ENCODE results near the gene TMEM255B.

Gene TMEM255B

DNA sequence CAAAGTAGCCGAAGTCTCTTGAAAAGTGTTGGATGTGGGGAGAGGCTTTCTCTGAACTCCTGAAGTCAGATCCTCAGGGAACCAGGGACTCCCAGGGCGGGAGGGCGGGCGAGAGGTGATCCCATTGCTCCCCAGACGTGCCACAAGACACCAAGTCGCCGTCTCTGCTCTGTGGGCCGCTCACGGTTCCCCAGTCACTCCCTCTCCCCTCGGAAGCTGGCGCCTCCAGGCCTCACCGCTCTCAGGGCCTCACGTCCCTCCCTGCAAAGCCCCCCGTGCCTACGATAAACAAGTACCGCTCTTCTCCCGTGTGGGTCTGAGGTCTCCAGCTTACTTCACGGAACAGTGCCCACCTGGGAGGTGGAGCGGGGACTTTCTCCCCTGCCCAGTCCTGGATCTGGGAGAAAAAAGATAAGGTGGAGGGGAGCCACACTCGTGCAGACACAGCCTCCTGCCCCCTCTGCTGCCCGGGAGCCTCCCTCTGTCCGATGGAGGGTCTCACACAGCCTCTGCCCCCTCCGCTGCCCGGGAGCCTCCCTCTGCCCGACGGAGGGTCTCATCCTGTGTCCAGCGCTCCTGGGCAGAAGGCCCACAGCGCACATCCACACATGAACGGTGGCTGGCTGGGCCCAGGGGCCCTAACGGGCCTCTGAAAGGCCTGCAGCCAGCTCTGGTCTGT lies 54.2 kb downstream of the TMEM255B start:
- TF ChIP-seq, protein P1, sequence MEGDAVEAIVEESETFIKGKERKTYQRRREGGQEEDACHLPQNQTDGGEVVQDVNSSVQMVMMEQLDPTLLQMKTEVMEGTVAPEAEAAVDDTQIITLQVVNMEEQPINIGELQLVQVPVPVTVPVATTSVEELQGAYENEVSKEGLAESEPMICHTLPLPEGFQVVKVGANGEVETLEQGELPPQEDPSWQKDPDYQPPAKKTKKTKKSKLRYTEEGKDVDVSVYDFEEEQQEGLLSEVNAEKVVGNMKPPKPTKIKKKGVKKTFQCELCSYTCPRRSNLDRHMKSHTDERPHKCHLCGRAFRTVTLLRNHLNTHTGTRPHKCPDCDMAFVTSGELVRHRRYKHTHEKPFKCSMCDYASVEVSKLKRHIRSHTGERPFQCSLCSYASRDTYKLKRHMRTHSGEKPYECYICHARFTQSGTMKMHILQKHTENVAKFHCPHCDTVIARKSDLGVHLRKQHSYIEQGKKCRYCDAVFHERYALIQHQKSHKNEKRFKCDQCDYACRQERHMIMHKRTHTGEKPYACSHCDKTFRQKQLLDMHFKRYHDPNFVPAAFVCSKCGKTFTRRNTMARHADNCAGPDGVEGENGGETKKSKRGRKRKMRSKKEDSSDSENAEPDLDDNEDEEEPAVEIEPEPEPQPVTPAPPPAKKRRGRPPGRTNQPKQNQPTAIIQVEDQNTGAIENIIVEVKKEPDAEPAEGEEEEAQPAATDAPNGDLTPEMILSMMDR (IDR thresholded peaks at IDR 0.05; ENCODE audit: insufficient read depth, low read depth, low read length, missing control alignments) = no peak
- H3K4me3 ChIP-seq (ENCODE audit: low read length) = no peak overlapping the region
- no peak for DNase-seq (ENCODE audit: low read depth)

DNA sequence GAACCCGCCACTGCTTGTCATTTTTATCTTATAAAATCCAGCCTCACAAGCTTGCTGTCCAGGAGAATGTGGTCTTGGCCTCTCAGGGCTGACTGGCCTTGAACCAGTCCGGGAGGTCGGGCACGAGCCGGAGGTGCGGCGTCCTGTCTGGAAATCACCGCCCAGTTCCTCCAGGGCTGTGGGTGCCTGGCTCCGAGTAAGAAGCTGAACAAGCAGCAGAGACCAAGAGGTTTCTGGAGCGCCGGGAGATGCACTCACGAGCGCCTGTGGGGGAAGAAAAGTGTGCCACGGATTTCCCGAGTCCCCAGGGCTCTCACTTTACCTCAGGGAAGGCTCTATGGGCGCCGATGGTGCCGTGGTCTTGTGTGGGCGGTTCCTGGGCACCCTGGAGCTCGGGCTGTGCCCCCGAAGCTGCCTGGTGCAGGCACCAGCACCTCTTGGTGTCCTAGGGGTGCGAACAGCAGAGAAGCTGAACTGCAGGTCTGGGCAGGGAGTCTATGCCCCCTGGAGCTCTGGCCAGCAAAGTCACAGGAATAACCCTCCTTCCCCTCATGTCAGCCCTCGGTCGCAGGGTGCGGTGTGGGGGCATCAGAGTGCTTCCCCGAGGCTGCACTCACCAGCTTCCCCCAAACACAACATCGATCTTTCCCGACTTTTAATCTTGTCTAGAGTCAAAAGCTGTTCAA lies 54.9 kb downstream of the TMEM255B start:
- TF ChIP-seq, protein P1 (IDR thresholded peaks at IDR 0.05; ENCODE audit: insufficient read depth, low read depth, low read length, missing control alignments) = no peak
- no peak for DNase-seq (ENCODE audit: low read depth)
- H3K4me3 ChIP-seq (ENCODE audit: low read length) = no peak overlapping the region

DNA sequence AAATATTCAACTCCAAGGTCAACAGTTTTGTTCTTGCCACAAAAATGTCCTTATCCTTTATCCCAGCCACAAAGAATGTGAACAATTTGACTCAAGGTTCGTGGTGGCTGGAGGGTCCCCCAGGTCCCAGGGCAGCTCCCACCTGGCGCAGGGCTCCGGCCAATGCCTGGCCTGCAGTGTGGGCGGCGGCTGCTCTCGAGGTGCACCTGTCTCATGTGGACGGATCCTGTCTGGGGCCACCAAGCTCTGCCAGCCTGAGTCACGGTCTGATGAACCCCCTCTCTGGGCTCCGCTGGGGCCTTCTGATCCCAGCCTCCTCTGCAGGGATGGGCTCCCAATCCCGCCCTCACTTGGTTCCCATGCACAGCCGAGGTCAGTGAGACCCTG lies 55.4 kb downstream of the TMEM255B start:
- TF ChIP-seq, protein P1 (IDR thresholded peaks at IDR 0.05; ENCODE audit: insufficient read depth, low read depth, low read length, missing control alignments) = no peak
- no peak overlapping the region for H3K4me3 ChIP-seq (ENCODE audit: low read length)
- no peak for DNase-seq (ENCODE audit: low read depth)

DNA sequence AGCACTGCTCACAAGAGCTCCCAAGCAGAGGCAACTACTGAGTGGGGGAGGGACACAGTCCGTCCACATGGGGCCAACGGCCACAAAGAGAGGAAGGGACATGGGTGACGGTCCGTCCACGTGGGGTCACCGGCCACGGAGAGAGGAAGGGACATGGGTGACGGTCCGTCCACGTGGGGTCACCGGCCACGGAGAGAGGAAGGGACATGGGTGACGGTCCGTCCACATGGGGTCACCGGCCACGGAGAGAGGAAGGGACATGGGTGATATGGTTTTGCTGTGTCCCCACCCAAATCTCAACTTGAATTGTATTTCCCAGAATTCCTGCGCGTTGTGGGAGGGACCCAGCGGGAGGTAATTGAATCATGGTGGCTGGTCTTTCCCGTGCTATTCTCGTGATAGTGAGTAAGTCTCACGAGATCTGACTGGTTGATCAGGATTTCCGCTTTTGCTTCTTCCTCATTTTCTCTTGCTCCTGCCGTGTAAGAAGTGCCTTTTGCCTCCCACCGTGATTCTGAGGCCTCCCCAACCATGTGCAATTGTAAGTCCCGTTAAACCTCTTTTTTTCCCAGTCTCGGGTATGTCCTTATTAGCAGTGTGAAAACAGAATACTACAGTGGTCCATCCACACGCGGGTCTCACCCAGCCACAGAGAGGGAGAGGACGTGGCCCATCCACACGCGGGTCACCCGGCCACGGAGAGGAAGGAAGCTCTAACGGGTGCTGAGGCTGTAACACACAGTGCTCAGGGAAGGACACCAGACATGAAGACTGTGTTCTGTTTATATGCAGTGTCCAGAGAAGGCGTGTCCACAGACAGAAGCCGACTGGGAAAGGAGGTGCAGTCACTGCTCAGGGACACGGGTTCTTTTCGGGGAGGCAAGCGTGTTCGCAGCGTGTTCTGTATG lies 56.4 kb downstream of the TMEM255B start:
- TF ChIP-seq, protein P1 (IDR thresholded peaks at IDR 0.05; ENCODE audit: insufficient read depth, low read depth, low read length, missing control alignments) = no peak
- DNase-seq (ENCODE audit: low read depth) = no peak
- no peak overlapping the region for H3K4me3 ChIP-seq (ENCODE audit: low read length)

DNA sequence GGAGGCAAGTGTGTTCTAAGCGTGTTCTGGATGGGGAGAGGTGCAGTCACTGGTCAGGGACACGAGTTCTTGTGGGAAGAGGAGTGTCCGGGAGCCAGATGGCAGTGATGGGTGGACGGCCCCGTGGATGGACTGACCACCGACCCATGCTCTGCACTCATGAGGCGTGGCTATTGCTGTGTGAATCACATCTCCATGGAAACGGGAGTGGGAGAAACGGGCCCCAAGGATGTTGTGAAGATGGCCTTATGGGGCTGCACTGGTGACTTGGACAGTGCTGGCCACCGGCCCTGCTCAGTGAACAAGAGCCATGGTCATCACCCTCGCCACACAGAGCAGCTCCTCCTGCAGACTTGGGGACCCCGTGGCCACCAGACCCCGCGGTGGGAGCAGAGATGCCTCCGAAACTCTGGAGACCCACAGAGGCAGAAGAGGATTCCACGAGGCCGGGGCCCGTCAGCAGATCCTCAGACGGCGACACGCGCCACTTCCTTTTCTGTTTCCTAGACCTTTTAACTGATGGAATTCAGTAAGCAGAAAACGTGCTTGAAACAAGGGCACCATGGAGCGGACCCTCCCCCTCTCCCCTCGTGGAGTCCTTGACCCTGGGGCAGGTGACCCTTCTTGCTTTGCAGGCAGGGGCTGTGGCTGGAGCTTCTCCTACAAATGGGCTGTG lies 57.4 kb downstream of the TMEM255B start:
- no peak overlapping the region for H3K4me3 ChIP-seq (ENCODE audit: low read length)
- TF ChIP-seq, protein P1 (IDR thresholded peaks at IDR 0.05; ENCODE audit: insufficient read depth, low read depth, low read length, missing control alignments) = no peak
- DNase-seq (ENCODE audit: low read depth) = no peak

All from epithelial cell of esophagus (primary cell).